GM21360 (cell line): ENCODE measurements around the gene FAM83G.
A peak's percentile ranks its signal among the peaks of the same experiment; 100 is the strongest.
"Not testable (repeated sequence)": the region's sequence is repeated elsewhere in the genome, so short reads cannot be mapped to it uniquely, and the experiment has no call there.

Experiments used
- ATAC-seq: cut with Tn5 transposase; IDR thresholded peaks from one replicate; pipeline ENCODE4 v1.9.1; 2021; ENCODE audit warnings: mild to moderate bottlenecking, moderate library complexity; ENCODE audit not compliant: unreplicated experiment

Gene FAM83G

GRCh38 chr17:18922596-18922995 lies 82.0 kb downstream of the FAM83G start:
- ATAC-seq = not testable (repeated sequence)

GRCh38 chr17:18921912-18922451 lies 82.6 kb downstream of the FAM83G start:
- ATAC-seq = peak; percentile 70

GRCh38 chr17:18921485-18921884 lies 83.1 kb downstream of the FAM83G start:
- ATAC-seq = no peak

GRCh38 chr17:18920911-18921441 lies 83.6 kb downstream of the FAM83G start:
- no peak for ATAC-seq

- ATAC-seq = no peak
These were observed 84.6 kb downstream of the FAM83G start for GRCh38 chr17:18919963-18920362.
